HepG2 (cell line): ENCODE measurements around the gene MT1A. TPM values are rescaled to one million over a fixed set of nuclear protein-coding genes. Genes with fewer than 3 reads are reported as not detected.

Source experiments
- FOSL1 ChIP-seq: sonication (generic); formaldehyde crosslinking; IDR thresholded peaks from 2 replicates; pipeline ENCODE4 v1.9.0; 2021; ENCODE audit warnings: missing genetic modification reagents, borderline replicate concordance
- GMEB1 ChIP-seq: sonication (generic); formaldehyde crosslinking; IDR thresholded peaks from 2 replicates; pipeline ENCODE4 v1.5.1; 2020; ENCODE audit warnings: missing genetic modification reagents, mild to moderate bottlenecking, borderline replicate concordance
- PRDM15 ChIP-seq: sonication (generic); formaldehyde crosslinking; IDR thresholded peaks from 2 replicates; pipeline ENCODE4 v1.4.0; 2020; ENCODE audit warnings: missing genetic modification reagents
- RARA ChIP-seq: IDR thresholded peaks from 2 replicates; pipeline ENCODE4 v1.6.1; 2016; ENCODE audit warnings: missing genetic modification reagents, missing compliant biosample characterization
- SMYD3 ChIP-seq: sonication (generic); formaldehyde crosslinking; IDR thresholded peaks from 2 replicates; pipeline ENCODE4 v1.8.1; 2023; ENCODE audit warnings: mild to moderate bottlenecking, missing genetic modification reagents
- SRSF1 ChIP-seq: fragments of 200-400 bp; formaldehyde crosslinking; optimal IDR thresholded peaks from 2 replicates; pipeline ENCODE3; 2017; ENCODE audit warnings: mild to moderate bottlenecking, low read depth, low read length, moderate library complexity
- SRY ChIP-seq: sonication (generic); formaldehyde crosslinking; IDR thresholded peaks from 2 replicates; pipeline ENCODE4 v1.8.0; 2022; ENCODE audit warnings: mild to moderate bottlenecking, missing genetic modification reagents
- TAF1 ChIP-seq: sonication (generic); formaldehyde crosslinking; IDR thresholded peaks from 2 replicates; pipeline ENCODE4 v1.4.0; 2020; ENCODE audit warnings: missing genetic modification reagents
- ZBTB34 ChIP-seq: sonication (generic); formaldehyde crosslinking; IDR thresholded peaks from 2 replicates; pipeline ENCODE4 v1.8.0; 2022; ENCODE audit warnings: mild to moderate bottlenecking, missing genetic modification reagents
- ZNF430 ChIP-seq: sonication (generic); formaldehyde crosslinking; IDR thresholded peaks from 2 replicates; pipeline ENCODE4 v1.9.0; 2021; ENCODE audit warnings: mild to moderate bottlenecking, missing genetic modification reagents
- polyA plus RNA-seq, 8 experiments: library from polyadenylated mRNA; depleted of rRNA in 3 of 8; stranded (reverse) in 7 of 8; unstranded in 1 of 8; fragments of >200 nt; fragmentation: Illumina TruSeq in 4 of 8; extraction: Trizol in 4 of 8; gene quantifications; 2 replicates each; pipeline versions ENCODE4 v1.2.1 to v1.2.3, GENCODE V29; 2011 to 2016; ENCODE audit warnings: low read depth in 4 of 8, missing spikeins in 1 of 8, mixed read lengths in 1 of 8; ENCODE audit not compliant: insufficient read depth in 1 of 8
- total RNA-seq, 5 experiments: library from RNA; depleted of rRNA; stranded (reverse); fragments of >200 nt; fragmentation: Illumina TruSeq; extraction: Trizol; gene quantifications; 2 replicates each; pipeline ENCODE4 v1.2.3, GENCODE V29; 2016; ENCODE audit warnings: low read depth in 1 of 5
- TF ChIP-seq, protein P1 (sequence below): sonication (generic); formaldehyde crosslinking; IDR thresholded peaks from 2 replicates; pipeline ENCODE4 v1.4.0; 2020; ENCODE audit warnings: mild to moderate bottlenecking, missing genetic modification reagents

MT1A gene
- total and polyA plus RNA-seq, 2 of the 13 experiments (the other 11 are each of a cell fraction or from before 2014, with no cell fraction given) = 8.3 to 10.4 TPM

DNA sequence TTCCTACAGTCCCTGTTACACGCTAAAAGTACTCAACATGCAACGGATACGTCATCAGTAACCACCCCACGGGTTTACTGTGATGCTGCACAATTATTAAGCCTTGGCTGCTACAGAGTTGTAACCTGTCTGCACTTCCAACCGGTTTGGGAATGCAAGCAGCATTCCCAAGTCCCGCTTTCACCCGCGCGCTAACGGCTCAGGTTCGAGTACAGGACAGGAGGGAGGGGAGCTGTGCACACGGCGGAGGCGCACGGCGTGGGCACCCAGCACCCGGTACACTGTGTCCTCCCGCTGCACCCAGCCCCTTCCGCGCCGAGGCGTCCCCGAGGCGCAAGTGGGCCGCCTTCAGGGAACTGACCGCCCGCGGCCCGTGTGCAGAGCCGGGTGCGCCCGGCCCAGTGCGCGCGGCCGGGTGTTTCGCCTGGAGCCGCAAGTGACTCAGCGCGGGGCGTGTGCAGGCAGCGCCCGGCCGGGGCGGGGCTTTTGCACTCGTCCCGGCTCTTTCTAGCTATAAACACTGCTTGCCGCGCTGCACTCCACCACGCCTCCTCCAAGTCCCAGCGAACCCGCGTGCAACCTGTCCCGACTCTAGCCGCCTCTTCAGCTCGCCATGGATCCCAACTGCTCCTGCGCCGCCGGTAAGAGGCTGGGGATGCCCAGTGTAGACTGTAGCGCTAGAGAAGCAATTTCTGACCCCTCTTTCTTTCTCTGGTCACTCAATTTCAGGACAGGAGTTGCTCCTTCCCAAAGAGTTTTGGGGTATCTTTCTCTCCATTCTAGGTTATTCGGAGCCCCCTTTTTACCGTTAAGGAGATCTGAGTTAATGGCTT lies 30.2 kb upstream of the MT1A start, which contains the start of gene MT2A (continued):
- TF ChIP-seq PRDM15 (CRISPR knock-in tag) = peak; percentile 70; the same call in 1 of the 2 replicates
- TF ChIP-seq FOSL1 = peak; percentile 84; the same call in 1 of the 2 replicates
- TF ChIP-seq, protein P1, sequence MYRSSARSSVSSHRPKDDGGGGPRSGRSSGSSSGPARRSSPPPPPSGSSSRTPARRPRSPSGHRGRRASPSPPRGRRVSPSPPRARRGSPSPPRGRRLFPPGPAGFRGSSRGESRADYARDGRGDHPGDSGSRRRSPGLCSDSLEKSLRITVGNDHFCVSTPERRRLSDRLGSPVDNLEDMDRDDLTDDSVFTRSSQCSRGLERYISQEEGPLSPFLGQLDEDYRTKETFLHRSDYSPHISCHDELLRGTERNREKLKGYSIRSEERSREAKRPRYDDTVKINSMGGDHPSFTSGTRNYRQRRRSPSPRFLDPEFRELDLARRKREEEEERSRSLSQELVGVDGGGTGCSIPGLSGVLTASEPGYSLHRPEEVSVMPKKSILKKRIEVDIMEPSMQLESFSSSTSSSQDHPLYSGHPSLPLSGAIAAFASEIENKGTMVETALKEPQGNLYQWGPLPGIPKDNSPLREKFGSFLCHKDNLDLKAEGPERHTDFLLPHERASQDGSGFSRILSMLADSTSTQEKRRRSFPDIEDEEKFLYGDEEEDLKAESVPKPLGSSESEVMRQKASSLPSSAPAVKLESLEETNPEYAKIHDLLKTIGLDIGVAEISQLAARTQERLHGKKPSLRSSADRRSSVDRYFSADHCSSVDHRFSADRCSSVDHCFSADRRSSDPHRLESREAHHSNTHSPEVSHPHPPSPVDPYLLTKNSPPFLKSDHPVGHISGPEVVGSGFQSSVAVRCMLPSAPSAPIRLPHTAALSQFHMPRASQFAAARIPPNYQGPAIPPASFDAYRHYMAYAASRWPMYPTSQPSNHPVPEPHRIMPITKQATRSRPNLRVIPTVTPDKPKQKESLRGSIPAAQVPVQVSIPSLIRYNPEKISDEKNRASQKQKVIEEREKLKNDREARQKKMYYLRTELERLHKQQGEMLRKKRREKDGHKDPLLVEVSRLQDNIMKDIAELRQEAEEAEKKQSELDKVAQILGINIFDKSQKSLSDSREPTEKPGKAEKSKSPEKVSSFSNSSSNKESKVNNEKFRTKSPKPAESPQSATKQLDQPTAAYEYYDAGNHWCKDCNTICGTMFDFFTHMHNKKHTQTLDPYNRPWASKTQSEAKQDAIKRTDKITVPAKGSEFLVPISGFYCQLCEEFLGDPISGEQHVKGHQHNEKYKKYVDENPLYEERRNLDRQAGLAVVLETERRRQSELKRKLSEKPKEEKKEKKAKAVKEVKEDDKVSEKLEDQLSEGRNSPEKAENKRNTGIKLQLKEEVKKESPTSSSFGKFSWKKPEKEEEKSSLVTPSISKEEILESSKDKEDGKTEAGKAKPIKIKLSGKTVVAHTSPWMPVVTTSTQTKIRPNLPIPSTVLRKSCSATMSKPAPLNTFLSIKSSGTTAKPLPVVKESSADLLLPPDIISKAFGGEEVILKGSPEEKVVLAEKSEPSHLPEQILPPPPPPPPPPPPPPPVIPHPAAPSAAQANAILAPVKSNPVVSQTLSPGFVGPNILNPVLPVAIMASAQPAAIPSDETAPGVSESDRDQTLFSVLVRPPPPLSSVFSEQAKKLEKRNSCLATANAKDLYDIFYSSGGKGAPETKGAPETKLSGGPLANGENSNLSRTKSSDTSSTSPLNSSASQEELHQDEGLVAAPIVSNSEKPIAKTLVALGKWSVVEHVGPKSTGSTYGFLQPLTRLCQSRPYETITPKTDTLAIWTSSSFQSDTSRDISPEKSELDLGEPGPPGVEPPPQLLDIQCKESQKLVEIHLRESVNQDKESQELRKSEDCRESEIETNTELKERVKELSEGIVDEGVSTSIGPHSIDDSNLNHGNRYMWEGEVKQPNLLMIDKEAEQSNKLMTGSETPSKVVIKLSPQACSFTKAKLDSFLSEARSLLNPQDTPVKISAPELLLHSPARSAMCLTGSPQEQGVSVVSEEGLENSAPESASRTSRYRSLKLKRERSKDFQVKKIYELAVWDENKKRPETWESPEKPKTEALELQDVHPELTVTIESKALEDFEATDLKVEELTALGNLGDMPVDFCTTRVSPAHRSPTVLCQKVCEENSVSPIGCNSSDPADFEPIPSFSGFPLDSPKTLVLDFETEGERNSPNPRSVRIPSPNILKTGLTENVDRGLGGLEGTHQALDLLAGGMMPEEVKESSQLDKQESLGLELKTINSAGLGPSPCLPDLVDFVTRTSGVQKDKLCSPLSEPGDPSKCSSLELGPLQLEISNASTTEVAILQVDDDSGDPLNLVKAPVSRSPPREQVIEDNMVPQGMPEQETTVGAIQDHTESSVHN = no peak
- TF ChIP-seq RARA (CRISPR knock-in tag) = peak; percentile 67
- TF ChIP-seq SRY (CRISPR knock-in tag) = peak; percentile 54; the same call in 1 of the 2 replicates
- no peak for TF ChIP-seq ZBTB34 (CRISPR knock-in tag)
- TF ChIP-seq ZNF430 (CRISPR knock-in tag) = peak; percentile 88
- peak; percentile 89 for TF ChIP-seq TAF1 (CRISPR knock-in tag)
- TF ChIP-seq GMEB1 (CRISPR knock-in tag) = peak; percentile 49; the same call in 1 of the 2 replicates
- TF ChIP-seq SRSF1 = peak; percentile 88
- TF ChIP-seq SMYD3 = peak; percentile 71; the same call in 1 of the 2 replicates
